Stimulated activated CD8-positive, alpha-beta memory T cell treated with anti-CD3 and anti-CD28 coated beads, Interleukin-2, amount 100 ng/mL, for 1 hour (primary cell): Measurements from ENCODE around the gene HES4.
A peak's percentile ranks its signal among the peaks of the same experiment; 100 is the strongest.
"Not testable (repeated sequence)": the region's sequence is repeated elsewhere in the genome, so short reads cannot be mapped to it uniquely, and the experiment has no call there.

ENCODE experiments used
- DNase-seq, 2 donors: peaks; one replicate each; pipeline ENCODE4 v3.0.0-alpha.2; 2020; ENCODE audit warnings: low read depth in 2 of 2

HES4 gene

GRCh38 chr1:997993-998744 lies 1.7 kb downstream of the HES4 start:
- DNase-seq = no peak

- DNase-seq = no peak
Measured at GRCh38 chr1:997713-997992, 2.2 kb downstream of the HES4 start.

GRCh38 chr1:996851-997712 lies 2.8 kb downstream of the HES4 start:
- no peak for DNase-seq

GRCh38 chr1:995665-996633 lies 3.9 kb downstream of the HES4 start:
- no peak for DNase-seq

- not testable (repeated sequence) for DNase-seq
Measured at GRCh38 chr1:994546-994945, 5.4 kb downstream of the HES4 start.

GRCh38 chr1:993379-993995 lies 6.4 kb downstream of the HES4 start:
- DNase-seq = no peak

- DNase-seq = no peak
Measured at GRCh38 chr1:992362-992761, 7.5 kb downstream of the HES4 start.

- DNase-seq = no peak
Measured at GRCh38 chr1:991895-992294, 8.0 kb downstream of the HES4 start.

- DNase-seq = not testable (repeated sequence)
Measured at GRCh38 chr1:991275-991674, 8.6 kb downstream of the HES4 start.

- not testable (repeated sequence) for DNase-seq
Measured at GRCh38 chr1:988061-988460, 11.8 kb downstream of the HES4 start.

- no peak for DNase-seq
Measured at GRCh38 chr1:985126-985525, 14.8 kb downstream of the HES4 start.

GRCh38 chr1:984476-984814 lies 15.5 kb downstream of the HES4 start:
- DNase-seq = no peak

GRCh38 chr1:983798-984475 lies 16.0 kb downstream of the HES4 start:
- DNase-seq = peak; percentile 37 to 43

GRCh38 chr1:982765-983436 lies 17.0 kb downstream of the HES4 start:
- no peak for DNase-seq

- no peak for DNase-seq
Measured at GRCh38 chr1:981955-982558, 17.8 kb downstream of the HES4 start, which contains the start of gene PERM1. TSS of gene PERM1 (minus strand) at chr1:982093. CDS start at chr1:981029, 1,064 bp downstream.

- no peak for DNase-seq
Measured at GRCh38 chr1:981491-981954, 18.4 kb downstream of the HES4 start.

GRCh38 chr1:980602-981395 lies 19.1 kb downstream of the HES4 start:
- no peak for DNase-seq

- DNase-seq = no peak
Measured at GRCh38 chr1:980137-980571, 19.7 kb downstream of the HES4 start.

GRCh38 chr1:979744-980072 lies 20.2 kb downstream of the HES4 start:
- DNase-seq = no peak
